C4-2B (cell line): ENCODE data around the gene ITSN1.

Experiments
- H3K27ac ChIP-seq: fragments of 450-650 bp; 2 replicates; pipeline ENCODE4 v1.5.1; 2017
- CTCF ChIP-seq: fragments of 450-650 bp; conservative IDR thresholded peaks from 2 replicates; pipeline ENCODE4 v1.5.1; 2017; ENCODE audit warnings: mild to moderate bottlenecking
- ZFX ChIP-seq: fragments of 450-650 bp; IDR thresholded peaks from 2 replicates; pipeline ENCODE4 v1.6.1; 2017

Gene ITSN1

GRCh38 chr21:33817138-33817537, 174.8 kb downstream of the ITSN1 start:
- TF ChIP-seq ZFX (no peak), CTCF (no peak)
- no peak overlapping the region for H3K27ac ChIP-seq

GRCh38 chr21:33817663-33818451, 175.6 kb downstream of the ITSN1 start:
- TF ChIP-seq ZFX = no peak
- TF ChIP-seq CTCF = no peak
- H3K27ac ChIP-seq = no peak overlapping the region

- no peak overlapping the region for H3K27ac ChIP-seq
- TF ChIP-seq CTCF (no peak), ZFX (no peak)
These were observed 178.0 kb downstream of the ITSN1 start for GRCh38 chr21:33820230-33820770.

- H3K27ac ChIP-seq = no peak overlapping the region
These were observed 178.5 kb downstream of the ITSN1 start for GRCh38 chr21:33820798-33821197.

GRCh38 chr21:33821503-33822322, 179.4 kb downstream of the ITSN1 start:
- TF ChIP-seq ZFX = no peak
- TF ChIP-seq CTCF = no peak
- no peak overlapping the region for H3K27ac ChIP-seq

More at GRCh38 chr21:33820798-33821197, 178.5 kb downstream of the ITSN1 start:
- TF ChIP-seq CTCF (no peak), ZFX (no peak)

- TF ChIP-seq ZFX (no peak), CTCF (no peak)
- no peak overlapping the region for H3K27ac ChIP-seq
These were observed 182.0 kb downstream of the ITSN1 start for GRCh38 chr21:33824156-33824941.
